Measurements from ENCODE around the gene CLASP1. TPM values are rescaled to one million over a fixed set of nuclear protein-coding genes. Genes with fewer than 3 reads are reported as not detected.

Gene CLASP1
- total RNA-seq, 1 experiment from 2014 or later: 49.2 TPM

- Histone ChIP-seq H3K4me1 (ENCODE audit: control insufficient read depth, insufficient read depth, low read length) (no peaks in the 10 kb centered on the region), H3K27ac (ENCODE audit: low read length) (no peak overlapping the region), H3K36me3 (ENCODE audit: control insufficient read depth, insufficient read depth, low read length) (no peaks in the 10 kb centered on the region), H3K9me3 (ENCODE audit: control insufficient read depth, insufficient read depth, low read depth, low read length) (no peaks in the 10 kb centered on the region), H3K4me3 (ENCODE audit: low read depth in 2 of 2, low read length in 2 of 2) (no peak overlapping the region), H3K27me3 (ENCODE audit: control insufficient read depth, insufficient read depth, low read length) (no peaks in the 10 kb centered on the region)
- POLR2A ChIA-PET: interaction anchor here (0.7 kb wide), 1 partner anchor 10 kb away, joined by 3 read pairs; no protein-coding TSS in a partner anchor
- in situ Hi-C loops (cut with HindIII; ENCODE audit: low pct_unique_long_range_greater_than_20kb, low sequenced_read_pairs): no loop called here
- no TSS peak for BruUV-seq (replicated peaks)
- DNase-seq (ENCODE audit: low read depth, low spot score) (no peak), ATAC-seq (no peak)
- CTCF ChIA-PET: no interaction called here
- no peak for TF ChIP-seq CTCF (IDR thresholded peaks at IDR 0.05)
- no peak for TF ChIP-seq TCF7L2 (IDR thresholded peaks at IDR 0.05; ENCODE audit: low read depth, low read length)
- no peak for TF ChIP-seq SIN3A (IDR thresholded peaks at IDR 0.05; ENCODE audit: borderline replicate concordance, insufficient read depth, low read depth, low read length)
- no peak for TF ChIP-seq REST (IDR thresholded peaks at IDR 0.05; ENCODE audit: insufficient read depth in 1 of 2, low read depth in 2 of 2, low read length in 1 of 2)
- TF ChIP-seq POLR2AphosphoS5 (IDR thresholded peaks at IDR 0.05; ENCODE audit: low read depth, low read length): no peak
- intact Hi-C loops (cut with micrococcal nuclease; ENCODE audit: unreplicated experiment): no loop called here
These were observed 16.8 kb upstream of the CLASP1 start for GRCh38 chr2:121666042-121666441.

GRCh38 chr2:121665504-121665903, 16.2 kb upstream of the CLASP1 start:
- H3K9me3 ChIP-seq (ENCODE audit: control insufficient read depth, insufficient read depth, low read depth, low read length): no peaks in the 10 kb centered on the region
- no peaks in the 10 kb centered on the region for H3K4me1 ChIP-seq (ENCODE audit: control insufficient read depth, insufficient read depth, low read length)
- H3K36me3 ChIP-seq (ENCODE audit: control insufficient read depth, insufficient read depth, low read length): no peaks in the 10 kb centered on the region
- in situ Hi-C loops (cut with HindIII; ENCODE audit: low pct_unique_long_range_greater_than_20kb, low sequenced_read_pairs): no loop called here
- CTCF ChIA-PET: no interaction called here
- TF ChIP-seq POLR2AphosphoS5 (IDR thresholded peaks at IDR 0.05; ENCODE audit: low read depth, low read length) (no peak), SIN3A (IDR thresholded peaks at IDR 0.05; ENCODE audit: borderline replicate concordance, insufficient read depth, low read depth, low read length) (no peak), CTCF (IDR thresholded peaks at IDR 0.05) (no peak), TCF7L2 (IDR thresholded peaks at IDR 0.05; ENCODE audit: low read depth, low read length) (no peak)
- POLR2A ChIA-PET: no interaction called here
- intact Hi-C loops (cut with micrococcal nuclease; ENCODE audit: unreplicated experiment): no loop called here
- no peak overlapping the region for H3K4me3 ChIP-seq (ENCODE audit: low read depth in 2 of 2, low read length in 2 of 2)
- ATAC-seq (no peak), DNase-seq (ENCODE audit: low read depth, low spot score) (no peak)
- no peaks in the 10 kb centered on the region for H3K27me3 ChIP-seq (ENCODE audit: control insufficient read depth, insufficient read depth, low read length)
- BruUV-seq (replicated peaks): no TSS peak
- H3K27ac ChIP-seq (ENCODE audit: low read length): no peak overlapping the region
